Loucy (cell line): Measurements from ENCODE around the gene HOXB7.
A peak's percentile ranks its signal among the peaks of the same experiment; 100 is the strongest.

Source experiments
- H2AFZ ChIP-seq: fragments of 200-600 bp; sonication (generic); 2 replicates; pipeline ENCODE4 v1.6.0; 2016; ENCODE audit warnings: antibody characterized with exemption, mild to moderate bottlenecking, low read length, moderate library complexity
- H3F3A ChIP-seq: fragments of 200-600 bp; 2 replicates; pipeline ENCODE4 v1.6.0; 2016; ENCODE audit warnings: antibody characterized with exemption, low read depth, mild to moderate bottlenecking
- H3K27me3 ChIP-seq: fragments of 200-600 bp; sonication (generic); 2 replicates; pipeline ENCODE4 v1.6.1; 2014; ENCODE audit warnings: low read length, mild to moderate bottlenecking; ENCODE audit not compliant: insufficient read depth, poor library complexity, severe bottlenecking
- H3K36me3 ChIP-seq: fragments of 200-600 bp; sonication (generic); 2 replicates; pipeline ENCODE4 v1.6.1; 2016; ENCODE audit warnings: low read length; ENCODE audit not compliant: insufficient read depth
- H3K4me1 ChIP-seq: fragments of 200-600 bp; sonication (generic); 2 replicates; pipeline ENCODE4 v1.5.1; 2014; ENCODE audit warnings: low read length, mild to moderate bottlenecking; ENCODE audit not compliant: insufficient read depth, poor library complexity, severe bottlenecking
- H3K4me2 ChIP-seq: fragments of 200-600 bp; sonication (generic); 2 replicates; pipeline ENCODE4 v1.6.0; 2014; ENCODE audit warnings: antibody characterized with exemption, low read length, low read depth, mild to moderate bottlenecking; ENCODE audit not compliant: poor library complexity, severe bottlenecking
- H3K4me3 ChIP-seq: fragments of 200-600 bp; sonication (generic); 2 replicates; pipeline ENCODE4 v1.5.1; 2014; ENCODE audit warnings: low read length, mild to moderate bottlenecking, mixed read lengths; ENCODE audit not compliant: poor library complexity, severe bottlenecking
- H3K79me2 ChIP-seq: fragments of 200-600 bp; sonication (generic); 2 replicates; pipeline ENCODE4 v1.6.1; 2014; ENCODE audit warnings: low read length; ENCODE audit not compliant: insufficient read depth
- H3K9ac ChIP-seq: fragments of 200-600 bp; sonication (generic); 2 replicates; pipeline ENCODE4 v1.6.0; 2014; ENCODE audit warnings: mild to moderate bottlenecking, low read depth, low read length, moderate library complexity; ENCODE audit not compliant: poor library complexity, severe bottlenecking
- H3K9me2 ChIP-seq: fragments of 200-600 bp; sonication (generic); replicated peaks from 2 replicates; pipeline ENCODE4 v1.6.1; 2016; ENCODE audit warnings: low read depth, low read length, mixed read lengths
- H3K9me3 ChIP-seq: fragments of 200-600 bp; sonication (generic); 2 replicates; pipeline ENCODE4 v1.6.1; 2014; ENCODE audit warnings: mild to moderate bottlenecking, antibody characterized with exemption, low read length, low read depth; ENCODE audit not compliant: insufficient read depth
- H4K20me1 ChIP-seq: fragments of 200-600 bp; sonication (generic); 2 replicates; pipeline ENCODE4 v1.6.0; 2014; ENCODE audit warnings: antibody characterized with exemption, low read length, mild to moderate bottlenecking; ENCODE audit not compliant: insufficient read depth, poor library complexity, severe bottlenecking
- EZH2phosphoT487 ChIP-seq: fragments of 200-600 bp; IDR thresholded peaks from 2 replicates; pipeline ENCODE4 v1.6.1; 2018; ENCODE audit warnings: antibody characterized with exemption, mild to moderate bottlenecking, moderate library complexity, borderline replicate concordance
- TF ChIP-seq, protein P1 (sequence below): fragments of 200-600 bp; sonication (generic); conservative IDR thresholded peaks from 2 replicates; pipeline ENCODE4 v1.5.1; 2014; ENCODE audit warnings: mild to moderate bottlenecking, antibody characterized with exemption, low read length

HOXB7 gene

DNA sequence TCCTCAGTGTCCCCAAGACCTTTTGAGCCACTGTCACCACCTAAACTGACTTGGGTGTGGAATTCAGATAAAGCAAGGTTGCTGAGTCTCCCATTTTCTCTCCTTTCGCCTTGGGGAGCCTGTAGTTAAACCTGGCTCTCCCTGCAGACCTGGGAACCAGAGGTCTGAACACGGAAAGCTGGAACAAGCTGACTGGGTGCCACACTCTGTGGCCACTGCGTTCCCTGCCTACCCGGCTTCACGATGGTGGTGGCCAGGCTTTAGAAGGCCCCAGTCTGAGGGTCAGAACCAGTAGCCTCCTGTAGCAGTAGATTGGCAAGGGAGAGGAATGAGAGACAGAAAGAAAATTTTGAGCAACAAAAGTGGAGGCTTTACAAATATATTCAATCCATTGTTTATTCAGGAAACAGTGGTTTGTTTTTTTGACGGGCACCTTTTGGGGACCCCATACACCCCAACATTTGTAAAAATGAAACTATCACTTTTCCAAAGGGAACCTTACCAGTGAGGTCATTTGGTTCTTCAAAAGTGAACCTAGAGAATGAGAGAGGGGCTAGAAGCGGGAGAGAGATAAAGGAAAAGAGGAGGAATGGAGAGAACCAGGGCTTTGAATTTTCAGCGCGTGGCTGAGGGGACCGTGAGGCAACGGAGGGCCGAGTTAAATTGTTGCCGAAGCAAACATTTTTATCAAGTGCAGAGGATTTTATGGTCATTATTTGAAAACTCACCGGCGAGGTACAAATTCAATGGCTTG is 6.1 kb upstream of the HOXB7 start:
- H3K4me3 ChIP-seq = peak overlapping the region; percentile 89
- peaks cover 97% of the 10 kb centered on the region for H3K79me2 ChIP-seq
- peaks cover 9% of the 10 kb centered on the region for H4K20me1 ChIP-seq
- H3K9ac ChIP-seq = peak overlapping the region; percentile 100
- no peak for TF ChIP-seq EZH2phosphoT487
- TF ChIP-seq, protein P1, sequence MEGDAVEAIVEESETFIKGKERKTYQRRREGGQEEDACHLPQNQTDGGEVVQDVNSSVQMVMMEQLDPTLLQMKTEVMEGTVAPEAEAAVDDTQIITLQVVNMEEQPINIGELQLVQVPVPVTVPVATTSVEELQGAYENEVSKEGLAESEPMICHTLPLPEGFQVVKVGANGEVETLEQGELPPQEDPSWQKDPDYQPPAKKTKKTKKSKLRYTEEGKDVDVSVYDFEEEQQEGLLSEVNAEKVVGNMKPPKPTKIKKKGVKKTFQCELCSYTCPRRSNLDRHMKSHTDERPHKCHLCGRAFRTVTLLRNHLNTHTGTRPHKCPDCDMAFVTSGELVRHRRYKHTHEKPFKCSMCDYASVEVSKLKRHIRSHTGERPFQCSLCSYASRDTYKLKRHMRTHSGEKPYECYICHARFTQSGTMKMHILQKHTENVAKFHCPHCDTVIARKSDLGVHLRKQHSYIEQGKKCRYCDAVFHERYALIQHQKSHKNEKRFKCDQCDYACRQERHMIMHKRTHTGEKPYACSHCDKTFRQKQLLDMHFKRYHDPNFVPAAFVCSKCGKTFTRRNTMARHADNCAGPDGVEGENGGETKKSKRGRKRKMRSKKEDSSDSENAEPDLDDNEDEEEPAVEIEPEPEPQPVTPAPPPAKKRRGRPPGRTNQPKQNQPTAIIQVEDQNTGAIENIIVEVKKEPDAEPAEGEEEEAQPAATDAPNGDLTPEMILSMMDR = no peak
- no peaks in the 10 kb centered on the region for H3K9me3 ChIP-seq
- peaks cover 8% of the 10 kb centered on the region; the same call in 1 of the 2 replicates for H3F3A ChIP-seq
- H2AFZ ChIP-seq = no peak overlapping the region
- peak overlapping the region; percentile 98 for H3K4me2 ChIP-seq
- peaks cover 35% of the 10 kb centered on the region for H3K4me1 ChIP-seq
- H3K36me3 ChIP-seq = peaks cover under 1% of the 10 kb centered on the region; the same call in 1 of the 2 replicates
- H3K9me2 ChIP-seq = no peaks in the 10 kb centered on the region
- peaks cover 21% of the 10 kb centered on the region for H3K27me3 ChIP-seq

DNA sequence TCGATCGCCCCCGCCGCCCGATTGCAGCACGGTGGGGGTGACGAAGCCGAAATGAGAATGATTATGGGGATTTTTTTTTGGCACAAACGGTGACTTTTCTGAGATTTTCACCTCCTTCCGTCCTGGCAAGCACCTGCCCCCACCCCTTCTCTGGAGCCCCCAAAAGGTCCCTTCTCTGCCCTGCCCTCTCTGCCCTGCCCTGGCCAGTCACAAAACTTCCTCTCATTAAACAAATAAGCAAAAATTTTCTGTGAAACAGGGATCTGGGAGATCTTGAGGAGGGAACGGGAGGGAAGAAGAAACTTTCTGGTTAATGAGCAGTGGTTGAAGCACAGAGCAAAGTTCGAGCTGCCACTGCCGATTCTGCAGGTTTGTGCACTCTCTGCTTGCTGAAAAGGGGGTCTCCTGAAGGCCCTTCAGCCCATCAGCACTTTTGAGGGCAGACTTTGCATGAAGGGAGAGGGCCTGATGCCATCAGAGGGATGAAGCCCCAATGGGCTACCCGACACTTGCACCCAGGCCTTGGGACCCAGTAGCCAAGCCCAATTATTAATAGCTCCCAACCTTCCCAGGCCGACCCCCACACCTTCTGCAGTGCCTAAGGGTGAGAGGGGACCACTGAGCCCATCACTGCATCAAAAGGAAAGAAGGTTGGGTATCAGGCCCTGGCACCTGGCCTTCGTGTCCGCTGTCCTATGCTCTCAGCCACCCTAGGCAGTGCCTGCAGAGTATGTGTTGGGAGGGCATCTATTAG is 5.3 kb upstream of the HOXB7 start:
- Histone ChIP-seq H3K27me3 (peaks cover 21% of the 10 kb centered on the region), H3K9me2 (no peaks in the 10 kb centered on the region), H3K4me1 (peaks cover 31% of the 10 kb centered on the region), H3F3A (peaks cover 8% of the 10 kb centered on the region; the same call in 1 of the 2 replicates), H3K9me3 (no peaks in the 10 kb centered on the region), H4K20me1 (peaks cover 9% of the 10 kb centered on the region), H3K9ac (peak overlapping the region; percentile 100), H3K4me2 (peak overlapping the region; percentile 98), H3K36me3 (no peaks in the 10 kb centered on the region), H3K4me3 (peak overlapping the region; percentile 89), H3K79me2 (peaks cover 97% of the 10 kb centered on the region), H2AFZ (no peak overlapping the region)
- no peak for TF ChIP-seq EZH2phosphoT487

DNA sequence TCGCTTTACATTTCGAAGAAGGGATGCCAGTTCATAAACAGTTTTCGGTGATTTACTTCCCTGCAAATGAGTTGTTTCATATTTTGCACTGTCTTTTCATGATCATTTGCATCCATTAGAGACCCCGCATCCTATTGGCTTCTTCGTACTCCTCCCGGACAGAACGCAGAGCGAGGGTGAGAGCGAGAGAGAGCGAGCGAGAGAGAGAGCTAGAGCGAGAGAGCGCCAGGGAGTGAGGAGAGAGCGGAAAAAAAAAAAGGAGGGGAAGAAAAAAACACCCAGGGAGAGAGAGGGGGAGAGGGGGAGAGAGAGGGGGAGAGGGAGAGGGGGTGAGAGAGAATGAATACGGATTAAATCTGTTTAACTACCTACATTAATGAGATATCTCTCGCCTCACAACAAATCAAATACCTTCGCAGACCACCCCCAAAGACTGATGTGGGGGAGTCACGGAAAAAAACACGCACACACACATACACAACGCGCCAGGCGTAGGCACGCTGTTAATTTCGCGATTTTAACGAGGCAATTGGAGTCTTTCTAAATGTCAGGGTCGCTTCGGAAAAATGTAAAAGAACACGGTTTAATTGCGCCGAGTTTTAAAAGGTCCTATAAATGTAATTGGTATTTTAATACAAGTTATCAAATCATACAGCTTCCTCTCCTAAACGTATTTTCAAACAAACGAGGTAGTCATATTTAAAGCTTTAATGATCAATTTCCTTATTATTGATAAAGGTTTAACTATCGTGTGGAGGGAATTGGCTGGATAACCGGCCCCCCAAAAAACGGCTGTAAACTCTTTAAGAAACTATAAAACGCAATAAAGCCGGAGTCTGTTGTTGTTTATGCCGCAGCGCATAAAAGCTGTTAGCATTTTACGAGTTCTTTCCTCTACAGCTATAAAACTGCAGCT is 4.5 kb upstream of the HOXB7 start, which contains the start of gene HOXB8:
Gene HOXB8 (minus strand): TSS at position 246 of the 916 bp plus-strand sequence. CDS start 588 bp downstream, outside the sequence.
- Histone ChIP-seq H3K4me3 (peak within 1 kb of the TSS; percentile 89), H4K20me1 (peaks cover 9% of the 10 kb centered on the region), H3F3A (peaks cover 12% of the 10 kb centered on the region; the same call in 1 of the 2 replicates), H3K9ac (peak within 1 kb of the TSS; percentile 100), H3K4me1 (peaks cover 24% of the 10 kb centered on the region), H3K79me2 (peaks cover 97% of the 10 kb centered on the region), H3K36me3 (no peaks in the 10 kb centered on the region), H3K4me2 (peak within 1 kb of the TSS; percentile 98), H3K9me3 (no peaks in the 10 kb centered on the region), H3K27me3 (peaks cover 20% of the 10 kb centered on the region), H3K9me2 (no peaks in the 10 kb centered on the region), H2AFZ (no peak within 1 kb of the TSS)
- TF ChIP-seq, protein P1 = no peak
- peak; percentile 14; the same call in 1 of the 2 replicates for TF ChIP-seq EZH2phosphoT487
